Gastrocnemius medialis (tissue), 4 donors: ENCODE measurements around the gene CFAP221.

Experiments used
- POLR2A ChIP-seq, 2 donors: fragments of 450-650 bp; IDR thresholded peaks; one replicate each; pipeline ENCODE4 v1.6.1; 2017; ENCODE audit warnings: antibody characterized with exemption in 2 of 2, mild to moderate bottlenecking in 2 of 2, moderate library complexity in 2 of 2
- TF ChIP-seq, protein P1 (sequence below), 5 experiments: fragments of 450-650 bp in 3 of 5; fragments of 200-600 bp in 2 of 5; sonication (generic) in 2 of 5; IDR thresholded peaks in 4 of 5; conservative IDR thresholded peaks in 1 of 5; 1 replicate in 4 of 5; 2 replicates in 1 of 5; pipeline ENCODE4 v1.5.1; 2016 to 2019; ENCODE audit warnings: antibody characterized with exemption in 5 of 5, mild to moderate bottlenecking in 3 of 5, moderate library complexity in 3 of 5

DNA sequence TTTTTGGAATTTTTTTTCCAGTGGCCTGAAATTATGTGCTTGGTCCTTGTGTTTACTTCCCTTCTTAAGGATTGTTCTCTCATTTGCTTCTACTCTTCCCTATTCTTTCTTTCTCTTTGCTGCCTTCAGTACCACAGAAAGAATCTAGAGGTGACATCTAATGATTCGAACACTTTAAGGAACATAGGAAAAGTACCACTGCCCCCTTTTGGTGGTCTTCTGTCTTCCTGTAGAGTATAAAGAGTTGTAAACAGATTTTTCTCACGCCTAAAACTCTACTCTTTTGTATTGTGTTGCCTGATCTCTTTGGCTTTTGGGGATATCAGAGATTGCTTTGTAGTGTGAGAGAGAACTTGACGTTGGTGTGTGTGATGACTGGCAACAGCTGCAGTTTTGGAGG lies 13.0 kb upstream of the CFAP221 start:
- TF ChIP-seq, protein P1, sequence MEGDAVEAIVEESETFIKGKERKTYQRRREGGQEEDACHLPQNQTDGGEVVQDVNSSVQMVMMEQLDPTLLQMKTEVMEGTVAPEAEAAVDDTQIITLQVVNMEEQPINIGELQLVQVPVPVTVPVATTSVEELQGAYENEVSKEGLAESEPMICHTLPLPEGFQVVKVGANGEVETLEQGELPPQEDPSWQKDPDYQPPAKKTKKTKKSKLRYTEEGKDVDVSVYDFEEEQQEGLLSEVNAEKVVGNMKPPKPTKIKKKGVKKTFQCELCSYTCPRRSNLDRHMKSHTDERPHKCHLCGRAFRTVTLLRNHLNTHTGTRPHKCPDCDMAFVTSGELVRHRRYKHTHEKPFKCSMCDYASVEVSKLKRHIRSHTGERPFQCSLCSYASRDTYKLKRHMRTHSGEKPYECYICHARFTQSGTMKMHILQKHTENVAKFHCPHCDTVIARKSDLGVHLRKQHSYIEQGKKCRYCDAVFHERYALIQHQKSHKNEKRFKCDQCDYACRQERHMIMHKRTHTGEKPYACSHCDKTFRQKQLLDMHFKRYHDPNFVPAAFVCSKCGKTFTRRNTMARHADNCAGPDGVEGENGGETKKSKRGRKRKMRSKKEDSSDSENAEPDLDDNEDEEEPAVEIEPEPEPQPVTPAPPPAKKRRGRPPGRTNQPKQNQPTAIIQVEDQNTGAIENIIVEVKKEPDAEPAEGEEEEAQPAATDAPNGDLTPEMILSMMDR (IDR thresholded peaks at IDR 0.05 in 4 of 5, conservative IDR thresholded peaks at IDR 0.05 in 1 of 5) = no peak
- no peak for TF ChIP-seq POLR2A (IDR thresholded peaks at IDR 0.05)
